Measurements from ENCODE around the gene SLC9A4. TPM values are rescaled to one million over a fixed set of nuclear protein-coding genes. Genes with fewer than 3 reads are reported as not detected.

Gene SLC9A4
- under 1 TPM; 0.07 to 0.23 TPM for total RNA-seq

- peak in 1 of 2 donors; percentile 32 for ATAC-seq
- peaks cover 10 to 13% of the 10 kb centered on the region in 2 donors for H3K36me3 Mint-ChIP-seq
Measured at GRCh38 chr2:102473020-102473419, at the start of gene SLC9A4. TSS of gene SLC9A4 (plus strand) at chr2:102473226. CDS start at chr2:102473760, 534 bp downstream.

GRCh38 chr2:102423368-102423767, 49.7 kb upstream of the SLC9A4 start:
- peaks cover 10 to 49% of the 10 kb centered on the region in 2 donors for H3K36me3 Mint-ChIP-seq
- DNase-seq (ENCODE audit: low spot score in 2 of 2) = no peak
- peak overlapping the region in 1 of 2 donors; percentile 80 for H3K27ac Mint-ChIP-seq
- no peak for ATAC-seq
- H3K9me3 Mint-ChIP-seq = peaks cover 0 to 5% of the 10 kb centered on the region in 2 donors

More at GRCh38 chr2:102473020-102473419, at the start of gene SLC9A4:
- Mint-ChIP-seq H3K9me3 (peaks cover 6 to 14% of the 10 kb centered on the region in 2 donors), H3K27ac (no peak within 1 kb of the TSS)
- DNase-seq (ENCODE audit: low spot score in 2 of 2) = peak in 1 of 2 donors; percentile 60

- DNase-seq (ENCODE audit: low spot score in 2 of 2) (no peak), ATAC-seq (peak; percentile 66 to 84)
- Mint-ChIP-seq H3K36me3 (peaks cover 5 to 57% of the 10 kb centered on the region in 2 donors), H3K9me3 (peaks cover 0 to 5% of the 10 kb centered on the region in 2 donors), H3K27ac (peak overlapping the region in 1 of 2 donors; percentile 10)
Measured at GRCh38 chr2:102424754-102425153, 48.3 kb upstream of the SLC9A4 start.

GRCh38 chr2:102425441-102426132, 47.4 kb upstream of the SLC9A4 start:
- ATAC-seq = peak in 1 of 2 donors; percentile 24
- no peak for DNase-seq (ENCODE audit: low spot score in 2 of 2)
- peaks cover 4 to 63% of the 10 kb centered on the region in 2 donors for H3K36me3 Mint-ChIP-seq
- H3K9me3 Mint-ChIP-seq = peaks cover 0 to 5% of the 10 kb centered on the region in 2 donors
- H3K27ac Mint-ChIP-seq = peak overlapping the region in 1 of 2 donors; percentile 10

- H3K36me3 Mint-ChIP-seq = peaks cover 0 to 54% of the 10 kb centered on the region in 2 donors
- H3K27ac Mint-ChIP-seq = no peak overlapping the region
- peaks cover 0 to 5% of the 10 kb centered on the region in 2 donors for H3K9me3 Mint-ChIP-seq
- ATAC-seq (no peak), DNase-seq (ENCODE audit: low spot score in 2 of 2) (no peak)
Measured at GRCh38 chr2:102427249-102427648, 45.8 kb upstream of the SLC9A4 start.

GRCh38 chr2:102428573-102428972, 44.5 kb upstream of the SLC9A4 start:
- DNase-seq (ENCODE audit: low spot score in 2 of 2) (no peak), ATAC-seq (no peak)
- H3K36me3 Mint-ChIP-seq = peaks cover 0 to 47% of the 10 kb centered on the region in 2 donors
- no peak overlapping the region for H3K27ac Mint-ChIP-seq
- peaks cover 0 to 5% of the 10 kb centered on the region in 2 donors for H3K9me3 Mint-ChIP-seq

- Mint-ChIP-seq H3K27ac (no peak overlapping the region), H3K9me3 (peaks cover 0 to 5% of the 10 kb centered on the region in 2 donors), H3K36me3 (peaks cover 0 to 46% of the 10 kb centered on the region in 2 donors)
- ATAC-seq (no peak), DNase-seq (ENCODE audit: low spot score in 2 of 2) (no peak)
Measured at GRCh38 chr2:102432386-102432785, 40.6 kb upstream of the SLC9A4 start.

- H3K9me3 Mint-ChIP-seq = no peaks in the 10 kb centered on the region
- H3K36me3 Mint-ChIP-seq = peaks cover 0 to 32% of the 10 kb centered on the region in 2 donors
- DNase-seq (ENCODE audit: low spot score in 2 of 2) (no peak), ATAC-seq (no peak)
- H3K27ac Mint-ChIP-seq = no peak overlapping the region
Measured at GRCh38 chr2:102433973-102434654, 38.9 kb upstream of the SLC9A4 start.

GRCh38 chr2:102434655-102435381, 38.2 kb upstream of the SLC9A4 start:
- Mint-ChIP-seq H3K36me3 (peaks cover 0 to 25% of the 10 kb centered on the region in 2 donors), H3K27ac (no peak overlapping the region), H3K9me3 (no peaks in the 10 kb centered on the region)
- DNase-seq (ENCODE audit: low spot score in 2 of 2) (no peak), ATAC-seq (peak; percentile 29 to 40)

GRCh38 chr2:102435741-102436140, 37.3 kb upstream of the SLC9A4 start:
- ATAC-seq = no peak
- Mint-ChIP-seq H3K9me3 (no peaks in the 10 kb centered on the region), H3K27ac (peak overlapping the region in 1 of 2 donors; percentile 53), H3K36me3 (peaks cover 0 to 17% of the 10 kb centered on the region in 2 donors)
- DNase-seq (ENCODE audit: low spot score in 2 of 2) = no peak

- Mint-ChIP-seq H3K27ac (peak overlapping the region in 1 of 2 donors; percentile 53), H3K9me3 (no peaks in the 10 kb centered on the region), H3K36me3 (peaks cover 0 to 15% of the 10 kb centered on the region in 2 donors)
- no peak for DNase-seq (ENCODE audit: low spot score in 2 of 2)
- ATAC-seq = peak; percentile 14 to 44
Measured at GRCh38 chr2:102436323-102436722, 36.7 kb upstream of the SLC9A4 start.

- DNase-seq (ENCODE audit: low spot score in 2 of 2) (no peak), ATAC-seq (peak; percentile 61 to 83)
- peaks cover 0 to 11% of the 10 kb centered on the region in 2 donors for H3K36me3 Mint-ChIP-seq
- H3K27ac Mint-ChIP-seq = peak overlapping the region; percentile 70 to 95
- H3K9me3 Mint-ChIP-seq = no peaks in the 10 kb centered on the region
Measured at GRCh38 chr2:102437122-102437521, 35.9 kb upstream of the SLC9A4 start.

GRCh38 chr2:102438111-102438510, 34.9 kb upstream of the SLC9A4 start:
- H3K36me3 Mint-ChIP-seq = peaks cover 0 to 7% of the 10 kb centered on the region in 2 donors
- peak in 1 of 2 donors; percentile 31 for ATAC-seq
- H3K27ac Mint-ChIP-seq = no peak overlapping the region

GRCh38 chr2:102438578-102438977, 34.4 kb upstream of the SLC9A4 start:
- H3K27ac Mint-ChIP-seq = no peak overlapping the region
- no peaks in the 10 kb centered on the region for H3K9me3 Mint-ChIP-seq
- DNase-seq (ENCODE audit: low spot score in 2 of 2) (no peak), ATAC-seq (peak in 1 of 2 donors; percentile 56)
- H3K36me3 Mint-ChIP-seq = peaks cover 0 to 6% of the 10 kb centered on the region in 2 donors

More at GRCh38 chr2:102438111-102438510, 34.9 kb upstream of the SLC9A4 start:
- no peaks in the 10 kb centered on the region for H3K9me3 Mint-ChIP-seq
- no peak for DNase-seq (ENCODE audit: low spot score in 2 of 2)

- no peak overlapping the region for H3K27ac Mint-ChIP-seq
- H3K36me3 Mint-ChIP-seq = peaks cover 0 to 6% of the 10 kb centered on the region in 2 donors
- DNase-seq (ENCODE audit: low spot score in 2 of 2) = no peak
- ATAC-seq = no peak
- H3K9me3 Mint-ChIP-seq = no peaks in the 10 kb centered on the region
Measured at GRCh38 chr2:102439065-102439695, 33.8 kb upstream of the SLC9A4 start.
